Subcutaneous abdominal adipose tissue (tissue), 5 donors: ENCODE data around the gene GPC5.

ENCODE experiments used
- H3K27ac ChIP-seq: one replicate; pipeline ENCODE4 v1.7.0; 2013; ENCODE audit warnings: low read depth, mild to moderate bottlenecking, inconsistent platforms, low read length, moderate library complexity
- H3K27me3 ChIP-seq, 5 donors: one replicate each; pipeline ENCODE4 v1.7.0; 2013; ENCODE audit warnings: low read length in 5 of 5, inconsistent platforms in 1 of 5; ENCODE audit not compliant: control insufficient read depth in 5 of 5, insufficient read depth in 4 of 5
- H3K36me3 ChIP-seq, 5 donors: one replicate each; pipeline ENCODE4 v1.7.0; 2013; ENCODE audit warnings: low read length in 5 of 5; ENCODE audit not compliant: control insufficient read depth in 5 of 5, insufficient read depth in 5 of 5
- H3K4me1 ChIP-seq, 5 donors: one replicate each; pipeline ENCODE4 v1.7.0; 2013; ENCODE audit warnings: low read length in 5 of 5, mild to moderate bottlenecking in 3 of 5, moderate library complexity in 1 of 5; ENCODE audit not compliant: control insufficient read depth in 5 of 5, insufficient read depth in 5 of 5
- H3K4me3 ChIP-seq, 5 donors: one replicate each; pipeline ENCODE4 v1.7.0; 2013; ENCODE audit warnings: low read length in 5 of 5, low read depth in 1 of 5
- H3K9ac ChIP-seq, 5 donors: one replicate each; pipeline ENCODE4 v1.7.0; 2013; ENCODE audit warnings: low read length in 5 of 5, mild to moderate bottlenecking in 4 of 5, moderate library complexity in 3 of 5
- H3K9me3 ChIP-seq, 5 donors: one replicate each; pipeline ENCODE4 v1.7.0; 2013; ENCODE audit warnings: low read length in 5 of 5; ENCODE audit not compliant: control insufficient read depth in 5 of 5
- donor health status: healthy.
- donor health status: healthy.
- donor health status: healthy.
- donor health status: healthy.
- donor health status: healthy.

Gene GPC5

GRCh38 chr13:92390217-92390616 is 991.8 kb downstream of the GPC5 start:
- Histone ChIP-seq H3K9ac (no peak overlapping the region), H3K4me1 (no peaks in the 10 kb centered on the region), H3K27me3 (no peaks in the 10 kb centered on the region), H3K36me3 (no peaks in the 10 kb centered on the region), H3K4me3 (no peak overlapping the region), H3K9me3 (no peaks in the 10 kb centered on the region), H3K27ac (no peak overlapping the region)

DNA sequence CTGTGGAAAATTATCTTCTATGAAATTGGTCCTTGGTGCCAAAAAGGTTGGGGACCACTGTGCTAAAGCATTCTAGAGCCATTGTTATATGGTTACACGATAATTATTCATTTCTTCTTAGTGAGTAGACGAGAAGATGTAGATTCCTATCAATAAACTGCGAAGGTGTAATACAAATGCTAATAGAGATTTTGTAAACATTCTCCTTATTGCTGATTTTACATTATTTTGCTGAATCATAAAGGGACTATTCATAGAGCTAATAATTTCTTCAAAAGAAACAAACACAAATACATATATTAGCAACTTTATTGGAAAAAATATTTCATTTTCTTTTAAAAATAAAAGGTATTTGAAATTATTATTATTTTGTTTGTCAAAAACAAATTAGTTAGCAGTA is 1005.2 kb downstream of the GPC5 start:
- no peaks in the 10 kb centered on the region for H3K9me3 ChIP-seq
- H3K9ac ChIP-seq = no peak overlapping the region
- H3K4me3 ChIP-seq = no peak overlapping the region
- H3K4me1 ChIP-seq = no peaks in the 10 kb centered on the region
- no peaks in the 10 kb centered on the region for H3K27me3 ChIP-seq
- no peak overlapping the region for H3K27ac ChIP-seq
- no peaks in the 10 kb centered on the region for H3K36me3 ChIP-seq

GRCh38 chr13:92407858-92408257 is 1009.4 kb downstream of the GPC5 start:
- Histone ChIP-seq H3K9me3 (peaks cover 0 to 4% (median 0%) of the 10 kb centered on the region in 5 donors), H3K4me3 (no peak overlapping the region), H3K9ac (no peak overlapping the region), H3K4me1 (no peaks in the 10 kb centered on the region), H3K27me3 (no peaks in the 10 kb centered on the region), H3K36me3 (no peaks in the 10 kb centered on the region), H3K27ac (no peak overlapping the region)

GRCh38 chr13:92412481-92412880 is 1014.1 kb downstream of the GPC5 start:
- Histone ChIP-seq H3K9ac (no peak overlapping the region), H3K4me1 (no peaks in the 10 kb centered on the region), H3K27ac (no peak overlapping the region), H3K36me3 (no peaks in the 10 kb centered on the region), H3K27me3 (no peaks in the 10 kb centered on the region), H3K4me3 (no peak overlapping the region), H3K9me3 (peaks cover 0 to 4% (median 0%) of the 10 kb centered on the region in 5 donors)

DNA sequence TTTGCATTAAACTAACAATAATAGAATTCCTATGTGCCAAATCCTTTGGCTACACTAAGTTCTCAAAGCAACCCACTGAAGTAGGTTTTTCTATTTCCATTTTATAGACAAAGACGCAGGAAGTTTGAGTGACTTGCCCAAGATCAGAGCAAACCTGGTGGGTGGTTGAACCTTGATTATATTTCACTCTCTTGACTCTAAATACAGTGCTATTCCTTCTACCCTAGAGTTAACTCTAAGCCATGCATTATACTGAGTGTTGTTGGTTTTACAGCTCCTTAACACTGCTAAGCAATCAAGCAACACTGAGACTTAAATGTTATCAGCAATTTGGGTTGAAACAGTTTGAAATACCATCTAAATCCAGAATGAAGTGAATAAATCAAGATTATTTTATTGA is 1014.6 kb downstream of the GPC5 start:
- Histone ChIP-seq H3K36me3 (no peaks in the 10 kb centered on the region), H3K27ac (no peak overlapping the region), H3K27me3 (no peaks in the 10 kb centered on the region), H3K9me3 (peaks cover 0 to 4% (median 0%) of the 10 kb centered on the region in 5 donors), H3K4me1 (no peaks in the 10 kb centered on the region), H3K9ac (no peak overlapping the region), H3K4me3 (no peak overlapping the region)

- H3K4me1 ChIP-seq = no peaks in the 10 kb centered on the region
- no peak overlapping the region for H3K9ac ChIP-seq
- no peak overlapping the region for H3K27ac ChIP-seq
- no peaks in the 10 kb centered on the region for H3K36me3 ChIP-seq
- no peaks in the 10 kb centered on the region for H3K27me3 ChIP-seq
- H3K4me3 ChIP-seq = no peak overlapping the region
- peaks cover 0 to 4% (median 0%) of the 10 kb centered on the region in 5 donors for H3K9me3 ChIP-seq
Observed at GRCh38 chr13:92413452-92413851, 1015.0 kb downstream of the GPC5 start.

DNA sequence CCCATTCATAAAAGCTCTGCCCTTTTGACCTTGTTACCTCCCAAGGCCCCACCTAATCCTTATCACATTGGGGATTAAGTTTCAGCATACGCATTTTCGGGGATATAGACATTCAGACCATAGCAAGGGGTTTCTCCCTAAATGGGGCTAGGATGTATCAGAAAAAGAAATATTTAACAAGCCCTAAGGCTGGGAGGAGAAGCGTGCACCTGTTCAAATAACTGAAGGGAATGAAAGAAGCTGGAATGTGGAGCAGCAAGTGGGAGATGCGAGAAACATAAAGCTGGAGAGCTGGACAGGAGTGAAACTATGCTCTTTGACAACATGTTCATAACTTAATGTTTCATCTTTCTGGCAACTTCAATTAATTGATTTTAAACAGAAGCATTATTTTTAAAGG is 1016.4 kb downstream of the GPC5 start:
- Histone ChIP-seq H3K4me3 (no peak overlapping the region), H3K9ac (no peak overlapping the region), H3K27ac (no peak overlapping the region), H3K9me3 (no peaks in the 10 kb centered on the region), H3K36me3 (no peaks in the 10 kb centered on the region), H3K4me1 (no peaks in the 10 kb centered on the region), H3K27me3 (no peaks in the 10 kb centered on the region)

GRCh38 chr13:92415781-92416180 is 1017.4 kb downstream of the GPC5 start:
- Histone ChIP-seq H3K36me3 (no peaks in the 10 kb centered on the region), H3K27ac (no peak overlapping the region), H3K27me3 (no peaks in the 10 kb centered on the region), H3K4me3 (no peak overlapping the region), H3K9me3 (no peaks in the 10 kb centered on the region), H3K9ac (no peak overlapping the region), H3K4me1 (no peaks in the 10 kb centered on the region)

DNA sequence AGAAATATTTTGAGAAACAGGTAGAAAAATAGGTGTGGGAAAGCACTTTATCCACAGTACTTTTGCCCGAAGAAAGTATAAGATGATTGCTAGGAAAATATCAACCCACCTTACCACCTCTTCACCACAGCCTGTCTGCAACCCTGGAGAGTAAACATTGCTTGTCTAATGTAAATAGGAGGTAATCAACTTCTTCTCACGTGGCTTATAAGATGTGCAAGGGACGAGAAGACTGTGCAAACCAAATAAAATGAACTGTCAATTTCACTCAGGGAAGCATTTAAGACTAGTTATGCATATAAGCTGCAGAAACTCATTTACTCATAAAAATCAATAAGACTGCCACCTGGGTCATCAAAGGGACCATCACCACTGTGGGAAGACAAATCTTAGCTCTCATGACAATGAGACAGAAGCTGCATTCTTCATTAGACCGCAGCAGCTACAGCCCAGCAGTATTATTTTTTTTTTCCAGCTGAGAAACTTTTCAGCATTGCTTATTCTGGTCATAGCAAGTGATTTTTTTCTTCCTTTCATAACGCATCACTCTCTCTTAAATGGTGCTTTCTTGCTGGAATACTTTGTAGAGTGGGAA is 1020.5 kb downstream of the GPC5 start:
- Histone ChIP-seq H3K4me3 (no peak overlapping the region), H3K9me3 (no peaks in the 10 kb centered on the region), H3K27me3 (no peaks in the 10 kb centered on the region), H3K27ac (no peak overlapping the region), H3K4me1 (no peaks in the 10 kb centered on the region), H3K9ac (no peak overlapping the region), H3K36me3 (no peaks in the 10 kb centered on the region)

DNA sequence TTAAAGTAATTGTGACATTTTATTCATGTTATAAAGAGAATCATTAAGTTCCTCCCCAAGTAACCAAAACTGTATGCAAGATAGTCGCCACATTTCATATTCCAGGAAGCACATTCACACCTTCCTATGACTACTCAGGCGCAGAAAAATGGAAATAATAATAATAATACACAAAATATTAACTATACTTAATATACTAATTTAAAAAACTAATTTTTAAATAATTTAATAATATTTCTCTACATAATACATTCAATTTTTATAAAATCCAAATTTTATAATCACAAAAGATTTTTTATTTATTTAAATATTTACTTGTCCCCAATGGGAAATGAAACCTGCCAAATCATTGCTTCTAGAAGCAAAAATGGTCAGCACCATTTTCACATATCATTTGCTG is 1030.8 kb downstream of the GPC5 start:
- H3K36me3 ChIP-seq = no peaks in the 10 kb centered on the region
- H3K9ac ChIP-seq = no peak overlapping the region
- H3K4me3 ChIP-seq = no peak overlapping the region
- no peak overlapping the region for H3K27ac ChIP-seq
- H3K27me3 ChIP-seq = no peaks in the 10 kb centered on the region
- H3K9me3 ChIP-seq = peaks cover 0 to 2% (median 0%) of the 10 kb centered on the region in 5 donors
- no peaks in the 10 kb centered on the region for H3K4me1 ChIP-seq

DNA sequence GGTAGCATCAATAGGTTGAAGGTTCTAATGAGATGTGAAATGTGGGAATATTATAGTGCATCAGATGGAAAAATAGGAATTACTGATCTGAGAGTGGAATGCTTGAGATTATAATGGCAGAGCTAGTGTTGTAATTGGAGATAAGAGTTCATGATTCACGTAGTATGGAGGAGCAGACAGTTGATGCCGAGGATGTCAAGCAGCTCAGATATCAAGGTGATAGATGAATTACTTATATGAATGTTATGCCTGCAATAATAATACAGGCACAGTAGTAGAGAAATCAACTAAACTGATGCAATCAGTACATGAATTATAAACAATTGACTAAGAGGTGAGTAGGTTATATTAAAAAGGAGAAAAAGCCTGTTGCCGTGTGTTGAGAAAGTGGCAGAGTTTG is 1035.0 kb downstream of the GPC5 start:
- Histone ChIP-seq H3K4me1 (no peaks in the 10 kb centered on the region), H3K27me3 (no peaks in the 10 kb centered on the region), H3K9ac (no peak overlapping the region), H3K27ac (no peak overlapping the region), H3K4me3 (no peak overlapping the region), H3K9me3 (no peaks in the 10 kb centered on the region), H3K36me3 (no peaks in the 10 kb centered on the region)
